HG03045 (cell line): ENCODE measurements around the gene MRNIP.
"Not testable (repeated sequence)": the region's sequence is repeated elsewhere in the genome, so short reads cannot be mapped to it uniquely, and the experiment has no call there.

Experiments
- ATAC-seq: cut with Tn5 transposase; IDR thresholded peaks from one replicate; pipeline ENCODE4 v1.9.1; 2021; ENCODE audit warnings: mild to moderate bottlenecking, moderate library complexity; ENCODE audit not compliant: unreplicated experiment

The MRNIP gene

GRCh38 chr5:179840766-179841165 lies 17.9 kb downstream of the MRNIP start:
- no peak for ATAC-seq

- ATAC-seq = no peak
Measured at GRCh38 chr5:179840321-179840720, 18.3 kb downstream of the MRNIP start.

- no peak for ATAC-seq
Measured at GRCh38 chr5:179839328-179840256, 19.0 kb downstream of the MRNIP start.

- ATAC-seq = no peak
Measured at GRCh38 chr5:179837076-179838011, 21.3 kb downstream of the MRNIP start.

- no peak for ATAC-seq
Measured at GRCh38 chr5:179836225-179837019, 22.2 kb downstream of the MRNIP start.

GRCh38 chr5:179834871-179835270 lies 23.7 kb downstream of the MRNIP start:
- not testable (repeated sequence) for ATAC-seq

GRCh38 chr5:179834120-179834519 lies 24.5 kb downstream of the MRNIP start:
- ATAC-seq = no peak

GRCh38 chr5:179833709-179834070 lies 24.9 kb downstream of the MRNIP start:
- ATAC-seq = no peak

GRCh38 chr5:179833056-179833708 lies 25.4 kb downstream of the MRNIP start:
- no peak for ATAC-seq

GRCh38 chr5:179832039-179832745 lies 26.4 kb downstream of the MRNIP start:
- ATAC-seq = no peak

GRCh38 chr5:179830818-179831468 lies 27.7 kb downstream of the MRNIP start:
- ATAC-seq = no peak

GRCh38 chr5:179829732-179830435 lies 28.7 kb downstream of the MRNIP start:
- no peak for ATAC-seq

- no peak for ATAC-seq
Measured at GRCh38 chr5:179828756-179829421, 29.7 kb downstream of the MRNIP start.

GRCh38 chr5:179827680-179828079 lies 30.9 kb downstream of the MRNIP start:
- ATAC-seq = no peak

GRCh38 chr5:179825655-179826182 lies 32.9 kb downstream of the MRNIP start:
- ATAC-seq = no peak

GRCh38 chr5:179824745-179825112 lies 33.9 kb downstream of the MRNIP start:
- no peak for ATAC-seq

- no peak for ATAC-seq
Measured at GRCh38 chr5:179823937-179824744, 34.5 kb downstream of the MRNIP start.
